C4-2B (cell line): Measurements from ENCODE around the gene MTMR3.

Experiments used
- ZFX ChIP-seq: fragments of 450-650 bp; IDR thresholded peaks from 2 replicates; pipeline ENCODE4 v1.6.1; 2017
- TF ChIP-seq, protein P1 (sequence below): fragments of 450-650 bp; conservative IDR thresholded peaks from 2 replicates; pipeline ENCODE4 v1.5.1; 2017; ENCODE audit warnings: mild to moderate bottlenecking

DNA sequence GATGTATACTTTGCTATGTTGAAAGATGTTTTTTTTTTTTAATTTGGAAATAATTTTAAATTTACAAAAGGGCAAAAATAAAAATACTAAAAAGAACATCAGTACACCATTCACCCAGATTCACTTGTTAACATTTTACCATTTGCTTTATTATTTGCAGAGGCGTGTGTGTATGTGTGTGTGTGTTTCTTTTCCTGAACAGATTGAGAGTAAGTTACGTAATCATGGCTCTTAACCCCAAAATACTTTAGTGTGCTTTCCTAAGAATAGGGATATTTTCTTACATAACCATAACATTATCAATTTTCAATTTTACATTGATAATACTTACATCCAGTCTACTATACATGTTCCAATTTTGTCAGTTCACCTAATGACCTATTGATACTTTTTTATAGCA, 105.7 kb downstream of the MTMR3 start:
- TF ChIP-seq, protein P1, sequence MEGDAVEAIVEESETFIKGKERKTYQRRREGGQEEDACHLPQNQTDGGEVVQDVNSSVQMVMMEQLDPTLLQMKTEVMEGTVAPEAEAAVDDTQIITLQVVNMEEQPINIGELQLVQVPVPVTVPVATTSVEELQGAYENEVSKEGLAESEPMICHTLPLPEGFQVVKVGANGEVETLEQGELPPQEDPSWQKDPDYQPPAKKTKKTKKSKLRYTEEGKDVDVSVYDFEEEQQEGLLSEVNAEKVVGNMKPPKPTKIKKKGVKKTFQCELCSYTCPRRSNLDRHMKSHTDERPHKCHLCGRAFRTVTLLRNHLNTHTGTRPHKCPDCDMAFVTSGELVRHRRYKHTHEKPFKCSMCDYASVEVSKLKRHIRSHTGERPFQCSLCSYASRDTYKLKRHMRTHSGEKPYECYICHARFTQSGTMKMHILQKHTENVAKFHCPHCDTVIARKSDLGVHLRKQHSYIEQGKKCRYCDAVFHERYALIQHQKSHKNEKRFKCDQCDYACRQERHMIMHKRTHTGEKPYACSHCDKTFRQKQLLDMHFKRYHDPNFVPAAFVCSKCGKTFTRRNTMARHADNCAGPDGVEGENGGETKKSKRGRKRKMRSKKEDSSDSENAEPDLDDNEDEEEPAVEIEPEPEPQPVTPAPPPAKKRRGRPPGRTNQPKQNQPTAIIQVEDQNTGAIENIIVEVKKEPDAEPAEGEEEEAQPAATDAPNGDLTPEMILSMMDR, result no peak
- TF ChIP-seq ZFX, result no peak
